ENCODE results near the gene RND3. TPM values are rescaled to one million over a fixed set of nuclear protein-coding genes. Genes with fewer than 3 reads are reported as not detected.

The RND3 gene
- total RNA-seq, 2 experiments from 2014 or later = not detected

GRCh38 chr2:150474326-150475074, 13.0 kb downstream of the RND3 start:
- intact Hi-C loops (cut with DNase I, micrococcal nuclease) = no loop called here
- H3K36me3 Mint-ChIP-seq (ENCODE audit: low read depth) = no peaks in the 10 kb centered on the region
- Histone ChIP-seq H3K4me3 (ENCODE audit: low read length) (no peak overlapping the region), H3K9me3 (ENCODE audit: control insufficient read depth in 1 of 2, insufficient read depth in 1 of 2, low read length in 2 of 2) (no peaks in the 10 kb centered on the region), H3K4me1 (ENCODE audit: insufficient read depth, low read length) (no peaks in the 10 kb centered on the region), H3K36me3 (ENCODE audit: insufficient read depth, low read length) (no peaks in the 10 kb centered on the region), H3K27ac (ENCODE audit: low read depth in 1 of 2, low read length in 2 of 2) (no peak overlapping the region), H3K27me3 (ENCODE audit: control insufficient read depth in 1 of 2, insufficient read depth in 2 of 2, low read length in 2 of 2) (no peaks in the 10 kb centered on the region)
- H3K27me3 Mint-ChIP-seq = no peaks in the 10 kb centered on the region
- ATAC-seq (ENCODE audit: poor library complexity) (no peak), DNase-seq (no peak)
- TF ChIP-seq CTCF (IDR thresholded peaks at IDR 0.05) = no peak
- H3K4me1 Mint-ChIP-seq (ENCODE audit: low read depth) = no peaks in the 10 kb centered on the region
- no peaks in the 10 kb centered on the region for H3K9me3 Mint-ChIP-seq
- H3K27ac Mint-ChIP-seq = no peak overlapping the region
- ChIA-PET CTCF (interaction anchor here (0.6 kb wide), 1 partner anchor 70 kb away, joined by 3 read pairs; no protein-coding TSS in a partner anchor), POLR2A (no interaction called here)
- no peak overlapping the region for H3K4me3 Mint-ChIP-seq

GRCh38 chr2:150473767-150474166, 13.7 kb downstream of the RND3 start:
- ChIA-PET POLR2A (no interaction called here), CTCF (no interaction called here)

GRCh38 chr2:150472511-150472899, 15.0 kb downstream of the RND3 start:
- Mint-ChIP-seq H3K4me3 (no peak overlapping the region), H3K9me3 (no peaks in the 10 kb centered on the region), H3K27me3 (no peaks in the 10 kb centered on the region), H3K27ac (no peak overlapping the region), H3K36me3 (ENCODE audit: low read depth) (no peaks in the 10 kb centered on the region), H3K4me1 (ENCODE audit: low read depth) (no peaks in the 10 kb centered on the region)
- ChIA-PET CTCF (no interaction called here), POLR2A (no interaction called here)
- H3K27me3 ChIP-seq (ENCODE audit: control insufficient read depth in 1 of 2, insufficient read depth in 2 of 2, low read length in 2 of 2) = no peaks in the 10 kb centered on the region
- ATAC-seq (ENCODE audit: poor library complexity) = no peak
- DNase-seq = no peak
- TF ChIP-seq CTCF (IDR thresholded peaks at IDR 0.05) = no peak
- no peak overlapping the region for H3K27ac ChIP-seq (ENCODE audit: low read depth in 1 of 2, low read length in 2 of 2)
- no peaks in the 10 kb centered on the region for H3K9me3 ChIP-seq (ENCODE audit: control insufficient read depth in 1 of 2, insufficient read depth in 1 of 2, low read length in 2 of 2)
- intact Hi-C loops (cut with DNase I, micrococcal nuclease) = no loop called here
- no peaks in the 10 kb centered on the region for H3K36me3 ChIP-seq (ENCODE audit: insufficient read depth, low read length)
- no peak overlapping the region for H3K4me3 ChIP-seq (ENCODE audit: low read length)
- H3K4me1 ChIP-seq (ENCODE audit: insufficient read depth, low read length) = no peaks in the 10 kb centered on the region

More at GRCh38 chr2:150473767-150474166, 13.7 kb downstream of the RND3 start:
- H3K4me1 ChIP-seq (ENCODE audit: insufficient read depth, low read length) = no peaks in the 10 kb centered on the region
- TF ChIP-seq CTCF (IDR thresholded peaks at IDR 0.05) = no peak
- no peaks in the 10 kb centered on the region for H3K9me3 Mint-ChIP-seq
- ATAC-seq (ENCODE audit: poor library complexity) = no peak
- intact Hi-C loops (cut with DNase I, micrococcal nuclease) = no loop called here
- H3K27ac Mint-ChIP-seq = no peak overlapping the region
- H3K27me3 Mint-ChIP-seq = no peaks in the 10 kb centered on the region
- no peak for DNase-seq
- H3K27ac ChIP-seq (ENCODE audit: low read depth in 1 of 2, low read length in 2 of 2) = no peak overlapping the region
- no peaks in the 10 kb centered on the region for H3K36me3 ChIP-seq (ENCODE audit: insufficient read depth, low read length)
- H3K4me3 ChIP-seq (ENCODE audit: low read length) = no peak overlapping the region
- H3K36me3 Mint-ChIP-seq (ENCODE audit: low read depth) = no peaks in the 10 kb centered on the region
- no peaks in the 10 kb centered on the region for H3K27me3 ChIP-seq (ENCODE audit: control insufficient read depth in 1 of 2, insufficient read depth in 2 of 2, low read length in 2 of 2)
- no peaks in the 10 kb centered on the region for H3K4me1 Mint-ChIP-seq (ENCODE audit: low read depth)
- H3K4me3 Mint-ChIP-seq = no peak overlapping the region
- H3K9me3 ChIP-seq (ENCODE audit: control insufficient read depth in 1 of 2, insufficient read depth in 1 of 2, low read length in 2 of 2) = no peaks in the 10 kb centered on the region
